OCI-LY7 (cell line): ENCODE results near the gene OVCA2.

ENCODE experiments used
- EZH2phosphoT487 ChIP-seq: fragments of 200-600 bp; sonication (generic); IDR thresholded peaks from 2 replicates; pipeline ENCODE4 v1.6.1; 2018; ENCODE audit warnings: low read depth, borderline replicate concordance, mild to moderate bottlenecking, mixed run types, antibody characterized with exemption, low read length, moderate library complexity, mixed read lengths
- TF ChIP-seq, protein P1 (sequence below): fragments of 200-600 bp; sonication (generic); conservative IDR thresholded peaks from 2 replicates; pipeline ENCODE4 v1.5.1; 2014; ENCODE audit warnings: mild to moderate bottlenecking, antibody characterized with exemption, low read length, moderate library complexity, mixed read lengths

DNA sequence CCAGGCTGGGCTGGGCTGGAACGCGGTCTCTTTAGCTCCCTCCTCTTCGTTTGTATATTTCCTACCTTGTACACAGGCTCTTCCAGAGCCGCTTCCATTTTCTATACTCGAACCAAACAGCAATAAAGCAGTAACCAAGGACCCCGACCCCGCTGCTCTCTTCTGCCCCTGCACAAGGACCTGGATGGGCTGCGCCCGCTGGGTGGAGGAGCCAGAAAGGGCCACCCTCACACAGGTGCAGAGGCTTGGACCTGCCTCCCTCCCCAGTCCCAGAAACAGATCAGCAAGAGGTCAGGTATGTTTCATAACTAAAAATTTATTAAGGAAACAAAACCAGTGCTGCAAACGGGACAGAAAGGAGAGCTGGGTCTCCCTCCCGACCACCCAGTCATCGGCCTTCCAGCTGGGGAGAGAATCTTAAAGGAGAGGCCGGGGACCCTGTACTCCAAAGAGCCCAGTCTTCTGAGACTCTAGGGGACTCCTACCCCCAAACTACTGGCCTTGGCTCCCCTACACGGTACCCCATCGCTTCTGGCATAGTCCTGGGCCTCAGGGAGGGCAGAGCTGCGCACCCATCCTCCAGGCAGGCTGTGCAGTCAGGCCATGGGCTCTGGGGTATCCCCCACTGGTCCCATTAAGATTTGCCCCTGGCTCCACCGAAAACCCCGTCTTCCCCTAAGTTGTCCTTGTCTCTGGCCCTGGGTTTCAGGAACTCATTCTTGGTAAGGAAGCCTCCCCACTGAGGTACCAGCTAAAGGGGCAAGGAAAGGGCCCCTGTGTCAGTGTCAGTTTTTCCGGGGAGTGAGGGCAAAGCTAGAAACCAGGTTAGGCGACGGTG is 17.9 kb downstream of the OVCA2 start:
- TF ChIP-seq, protein P1, sequence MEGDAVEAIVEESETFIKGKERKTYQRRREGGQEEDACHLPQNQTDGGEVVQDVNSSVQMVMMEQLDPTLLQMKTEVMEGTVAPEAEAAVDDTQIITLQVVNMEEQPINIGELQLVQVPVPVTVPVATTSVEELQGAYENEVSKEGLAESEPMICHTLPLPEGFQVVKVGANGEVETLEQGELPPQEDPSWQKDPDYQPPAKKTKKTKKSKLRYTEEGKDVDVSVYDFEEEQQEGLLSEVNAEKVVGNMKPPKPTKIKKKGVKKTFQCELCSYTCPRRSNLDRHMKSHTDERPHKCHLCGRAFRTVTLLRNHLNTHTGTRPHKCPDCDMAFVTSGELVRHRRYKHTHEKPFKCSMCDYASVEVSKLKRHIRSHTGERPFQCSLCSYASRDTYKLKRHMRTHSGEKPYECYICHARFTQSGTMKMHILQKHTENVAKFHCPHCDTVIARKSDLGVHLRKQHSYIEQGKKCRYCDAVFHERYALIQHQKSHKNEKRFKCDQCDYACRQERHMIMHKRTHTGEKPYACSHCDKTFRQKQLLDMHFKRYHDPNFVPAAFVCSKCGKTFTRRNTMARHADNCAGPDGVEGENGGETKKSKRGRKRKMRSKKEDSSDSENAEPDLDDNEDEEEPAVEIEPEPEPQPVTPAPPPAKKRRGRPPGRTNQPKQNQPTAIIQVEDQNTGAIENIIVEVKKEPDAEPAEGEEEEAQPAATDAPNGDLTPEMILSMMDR: no peak
- TF ChIP-seq EZH2phosphoT487: no peak
